Neuronal stem cell (in vitro differentiated cells): ENCODE data around the gene VCL.

ENCODE experiments used
- DNase-seq: peaks from one replicate; pipeline ENCODE4 v3.0.0-alpha.2; 2013; ENCODE audit warnings: low spot score
- H2AFZ ChIP-seq: one replicate; pipeline ENCODE4 v1.6.1; 2013; ENCODE audit warnings: mild to moderate bottlenecking, low read length, inconsistent platforms
- H2AK5ac ChIP-seq: 2 replicates; pipeline ENCODE4 v1.6.1; 2013; ENCODE audit warnings: low read depth, mild to moderate bottlenecking, inconsistent platforms, low read length, moderate library complexity, mixed read lengths
- H2BK120ac ChIP-seq: 2 replicates; pipeline ENCODE4 v1.6.1; 2013; ENCODE audit warnings: low read depth, mild to moderate bottlenecking, inconsistent platforms, low read length, moderate library complexity, mixed read lengths
- H2BK12ac ChIP-seq: one replicate; pipeline ENCODE4 v1.6.1; 2013; ENCODE audit warnings: low read length, inconsistent platforms
- H2BK15ac ChIP-seq: 2 replicates; pipeline ENCODE4 v1.6.1; 2013; ENCODE audit warnings: mild to moderate bottlenecking, low read length, inconsistent platforms, mixed read lengths
- H2BK5ac ChIP-seq: one replicate; pipeline ENCODE4 v1.6.1; 2013; ENCODE audit warnings: inconsistent platforms, mild to moderate bottlenecking, low read length, moderate library complexity
- H3K14ac ChIP-seq: one replicate; pipeline ENCODE4 v1.6.1; 2013; ENCODE audit warnings: low read length, inconsistent platforms
- H3K18ac ChIP-seq: 2 replicates; pipeline ENCODE4 v1.6.1; 2013; ENCODE audit warnings: low read length, inconsistent platforms
- H3K23ac ChIP-seq: 2 replicates; pipeline ENCODE4 v1.6.1; 2013; ENCODE audit warnings: low read depth, mild to moderate bottlenecking, mixed read lengths, low read length, inconsistent platforms; ENCODE audit not compliant: poor library complexity
- H3K27ac ChIP-seq: replicated peaks from 3 replicates; pipeline ENCODE4 v1.5.1; 2013; ENCODE audit warnings: low read length, inconsistent platforms
- H3K27me3 ChIP-seq, 3 experiments: 2 replicates each; pipeline ENCODE4 v1.6.1; 2013; ENCODE audit warnings: low read length in 3 of 3, mild to moderate bottlenecking in 2 of 3, inconsistent platforms in 1 of 3, low read depth in 1 of 3, mixed read lengths in 1 of 3, moderate library complexity in 1 of 3; ENCODE audit not compliant: control insufficient read depth in 3 of 3, insufficient read depth in 3 of 3
- H3K36me3 ChIP-seq, 2 donors: replicated peaks in 1 of 2; 2 replicates each; pipeline ENCODE4 v1.6.1; 2013; ENCODE audit warnings: low read length in 2 of 2; ENCODE audit not compliant: control insufficient read depth in 2 of 2, insufficient read depth in 2 of 2
- H3K4ac ChIP-seq: 2 replicates; pipeline ENCODE4 v1.6.1; 2013; ENCODE audit warnings: inconsistent platforms, mild to moderate bottlenecking, low read length, moderate library complexity
- H3K4me1 ChIP-seq, 2 donors: 1 replicate in 1 of 2; 2 replicates in 1 of 2; pipeline ENCODE4 v1.6.1; 2013; ENCODE audit warnings: low read length in 2 of 2, low read depth in 1 of 2; ENCODE audit not compliant: control insufficient read depth in 2 of 2, insufficient read depth in 1 of 2
- H3K4me2 ChIP-seq: one replicate; pipeline ENCODE4 v1.6.1; 2013; ENCODE audit warnings: mild to moderate bottlenecking, low read length, inconsistent platforms; ENCODE audit not compliant: insufficient read depth, poor library complexity, severe bottlenecking
- H3K4me3 ChIP-seq, 2 donors: 2 replicates each; pipeline ENCODE4 v1.5.1; 2013; ENCODE audit warnings: low read length in 2 of 2, mild to moderate bottlenecking in 2 of 2, inconsistent platforms in 1 of 2, moderate library complexity in 1 of 2
- H3K79me1 ChIP-seq: one replicate; pipeline ENCODE4 v1.6.1; 2013; ENCODE audit warnings: low read depth, mild to moderate bottlenecking, inconsistent platforms, low read length, moderate library complexity
- H3K9ac ChIP-seq: one replicate; pipeline ENCODE4 v1.6.1; 2013; ENCODE audit warnings: mild to moderate bottlenecking, low read depth, low read length, inconsistent platforms; ENCODE audit not compliant: poor library complexity
- H3K9me3 ChIP-seq, 2 donors: replicated peaks in 1 of 2; 2 replicates each; pipeline versions ENCODE3 to v1.6.1; 2013; ENCODE audit warnings: low read length in 2 of 2, mild to moderate bottlenecking in 2 of 2, inconsistent platforms in 1 of 2, low read depth in 1 of 2, mixed read lengths in 1 of 2, moderate library complexity in 1 of 2; ENCODE audit not compliant: control insufficient read depth in 2 of 2, insufficient read depth in 1 of 2
- H4K8ac ChIP-seq: one replicate; pipeline ENCODE4 v1.6.1; 2013; ENCODE audit warnings: low read depth, mild to moderate bottlenecking, inconsistent platforms, low read length, moderate library complexity
- H4K91ac ChIP-seq: one replicate; pipeline ENCODE4 v1.6.1; 2013; ENCODE audit warnings: low read length, low read depth, mild to moderate bottlenecking, inconsistent platforms; ENCODE audit not compliant: poor library complexity
- WGBS, 2 donors: extraction: QIAGEN DNeasy Blood & Tissue Kit; methylation state at CpG; one replicate each; pipeline ENCODE4 v1.1.7; 2013; ENCODE audit warnings: missing lambda C conversion rate in 2 of 2, mixed read lengths in 1 of 2; ENCODE audit not compliant: insufficient read length in 2 of 2, insufficient replicate concordance in 1 of 2; ENCODE audit errors: extremely low coverage in 2 of 2; 5-methylcytosine and 5-hydroxymethylcytosine counted together

The VCL gene

DNA sequence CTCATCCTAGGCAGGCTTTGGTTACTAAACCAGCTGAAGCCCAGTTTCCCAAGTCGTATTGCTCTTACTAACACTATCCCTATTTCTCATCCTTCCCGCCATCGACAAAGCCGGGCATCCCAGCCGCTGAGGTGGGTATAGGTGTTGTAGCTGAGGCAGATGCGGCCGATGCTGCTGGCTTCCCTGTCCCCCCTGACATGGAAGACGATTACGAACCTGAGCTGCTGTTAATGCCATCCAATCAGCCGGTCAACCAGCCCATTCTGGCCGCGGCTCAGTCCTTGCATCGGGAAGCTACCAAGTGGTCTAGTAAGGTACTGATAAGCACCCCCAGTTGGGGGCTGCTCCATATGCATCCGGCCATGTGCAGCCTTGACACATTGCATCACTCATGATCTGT is 113.9 kb downstream of the VCL start:
- Histone ChIP-seq H3K4me2 (no peak overlapping the region), H3K4me3 (no peak overlapping the region), H3K4ac (no peak overlapping the region), H3K18ac (no peak overlapping the region), H4K8ac (no peak overlapping the region), H2BK120ac (no peak overlapping the region), H3K23ac (peak overlapping the region; percentile 21), H3K79me1 (peaks cover 4% of the 10 kb centered on the region), H3K9me3 (no peaks in the 10 kb centered on the region), H2BK12ac (no peak overlapping the region), H4K91ac (no peak overlapping the region), H2AFZ (no peak overlapping the region), H3K14ac (no peak overlapping the region), H3K36me3 (peaks cover 71 to 99% of the 10 kb centered on the region in 2 donors), H2BK5ac (no peak overlapping the region), H3K9ac (no peak overlapping the region), H3K4me1 (no peaks in the 10 kb centered on the region), H3K27me3 (no peaks in the 10 kb centered on the region), H2BK15ac (no peak overlapping the region), H3K27ac (no peak overlapping the region), H2AK5ac (no peak overlapping the region)
- WGBS, 2 donors = no CpG with 5 or more reads among the region's 14 CpGs
- DNase-seq = no peak

DNA sequence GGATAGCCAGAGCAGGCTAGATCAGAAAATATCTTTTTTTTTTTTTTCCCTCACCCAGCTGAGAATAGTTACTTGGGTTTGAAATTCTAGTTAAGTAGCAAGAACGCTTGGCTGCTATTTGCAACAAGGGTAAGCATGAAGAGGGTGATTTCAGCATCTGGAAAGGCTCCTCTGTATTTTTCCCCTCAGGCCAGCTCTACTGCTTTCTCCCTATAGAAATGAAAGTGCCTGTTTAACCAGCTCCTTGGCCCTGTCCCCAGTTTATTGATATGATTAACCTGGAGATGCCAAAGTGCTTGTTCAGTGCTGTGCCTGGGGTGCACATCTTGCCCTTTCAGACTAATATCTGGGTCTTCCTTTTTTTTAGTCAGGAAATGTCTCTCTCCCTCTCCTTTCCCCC is 115.6 kb downstream of the VCL start:
- H2AK5ac ChIP-seq = no peak overlapping the region
- H3K27ac ChIP-seq = no peak overlapping the region
- H3K4ac ChIP-seq = no peak overlapping the region
- H2BK5ac ChIP-seq = no peak overlapping the region
- H2AFZ ChIP-seq = no peak overlapping the region
- H2BK120ac ChIP-seq = no peak overlapping the region
- DNase-seq = no peak
- H3K18ac ChIP-seq = no peak overlapping the region
- H2BK12ac ChIP-seq = no peak overlapping the region
- H3K9me3 ChIP-seq = no peaks in the 10 kb centered on the region
- H3K4me2 ChIP-seq = no peak overlapping the region
- no peak overlapping the region for H3K14ac ChIP-seq
- H3K36me3 ChIP-seq = peaks cover 74 to 100% of the 10 kb centered on the region in 2 donors
- no peaks in the 10 kb centered on the region for H3K27me3 ChIP-seq
- H3K4me1 ChIP-seq = no peaks in the 10 kb centered on the region
- no peak overlapping the region for H4K8ac ChIP-seq
- no CpG with 5 or more reads among the region's 1 CpG for WGBS, 2 donors
- H3K23ac ChIP-seq = no peak overlapping the region
- H4K91ac ChIP-seq = no peak overlapping the region
- no peak overlapping the region for H2BK15ac ChIP-seq
- no peak overlapping the region for H3K9ac ChIP-seq
- peaks cover 4% of the 10 kb centered on the region for H3K79me1 ChIP-seq
- H3K4me3 ChIP-seq = no peak overlapping the region

GRCh38 chr10:74114041-74114448 is 116.1 kb downstream of the VCL start:
- no peak overlapping the region for H3K4me2 ChIP-seq
- H3K4me3 ChIP-seq = no peak overlapping the region
- H3K36me3 ChIP-seq = peaks cover 73 to 100% of the 10 kb centered on the region in 2 donors

GRCh38 chr10:74117738-74118137 is 119.8 kb downstream of the VCL start:
- Histone ChIP-seq H4K91ac (no peak overlapping the region), H2BK5ac (peak overlapping the region; percentile 44), H4K8ac (no peak overlapping the region), H3K4me3 (no peak overlapping the region), H2BK12ac (no peak overlapping the region), H3K79me1 (peaks cover 3% of the 10 kb centered on the region), H3K9me3 (no peaks in the 10 kb centered on the region), H2AK5ac (no peak overlapping the region), H2BK15ac (no peak overlapping the region), H3K14ac (no peak overlapping the region), H3K4me1 (no peaks in the 10 kb centered on the region), H3K18ac (no peak overlapping the region), H3K4ac (no peak overlapping the region), H2BK120ac (no peak overlapping the region), H3K27ac (no peak overlapping the region), H3K4me2 (no peak overlapping the region), H3K9ac (no peak overlapping the region), H2AFZ (no peak overlapping the region), H3K27me3 (no peaks in the 10 kb centered on the region), H3K36me3 (peaks cover 58 to 100% of the 10 kb centered on the region in 2 donors), H3K23ac (no peak overlapping the region)
- WGBS, 2 donors = no CpG with 5 or more reads among the region's 4 CpGs
- DNase-seq = no peak

More at GRCh38 chr10:74114041-74114448, 116.1 kb downstream of the VCL start:
- H3K9me3 ChIP-seq = no peaks in the 10 kb centered on the region
- no peaks in the 10 kb centered on the region for H3K27me3 ChIP-seq
- H3K4me1 ChIP-seq = no peaks in the 10 kb centered on the region
- H2AK5ac ChIP-seq = no peak overlapping the region
- no peak overlapping the region for H2BK12ac ChIP-seq
- H3K23ac ChIP-seq = peak overlapping the region; percentile 28
- H3K79me1 ChIP-seq = peaks cover 6% of the 10 kb centered on the region
- H4K8ac ChIP-seq = no peak overlapping the region
- no peak for DNase-seq
- H3K27ac ChIP-seq = no peak overlapping the region
- no peak overlapping the region for H3K9ac ChIP-seq
- H2BK15ac ChIP-seq = no peak overlapping the region
- WGBS, 2 donors = 100% methylated on average over 1 of the region's 12 CpGs; no CpG with 5 or more reads in 1 of the 2 donors
- H4K91ac ChIP-seq = no peak overlapping the region
- H3K4ac ChIP-seq = no peak overlapping the region
- no peak overlapping the region for H2BK5ac ChIP-seq
- H3K18ac ChIP-seq = no peak overlapping the region
- no peak overlapping the region for H3K14ac ChIP-seq
- no peak overlapping the region for H2BK120ac ChIP-seq
- no peak overlapping the region for H2AFZ ChIP-seq
